Naive thymus-derived CD8-positive, alpha-beta T cell (primary cell): ENCODE results near the gene GPSM3. TPM values are rescaled to one million over a fixed set of nuclear protein-coding genes. Genes with fewer than 3 reads are reported as not detected.

ENCODE experiments used
- ATAC-seq, 2 donors: fragments of 150-1000 bp; cut with Tn5 transposase in 1 of 2; sonication (Bioruptor Pico), chemical (Tn5 transposase) in 1 of 2; 1 replicate in 1 of 2; 2 replicates in 1 of 2; pipeline ENCODE4 v1.10.0; 2021; ENCODE audit warnings: mild to moderate bottlenecking in 2 of 2, moderate library complexity in 2 of 2
- POLR2A ChIA-PET: fragments of 350-600 bp; sonication (Branson Sonifier 250); formaldehyde crosslinking; loops from one replicate; lab custom pipeline; 2021; ENCODE audit warnings: antibody characterized with exemption; lab: Charles Lee
- DNase-seq, 10 donors: peaks; one replicate each; pipeline versions ENCODE4 v3.0.0 to v3.0.0-alpha.2; 2020 to 2022
- H3K27ac Mint-ChIP-seq, 10 donors: one replicate each; pipeline ENCODE4 v1.8.0; 2020 to 2022; ENCODE audit warnings: mild to moderate bottlenecking in 10 of 10, mixed read lengths in 10 of 10, moderate library complexity in 4 of 10, inconsistent platforms in 1 of 10
- H3K27me3 Mint-ChIP-seq, 5 donors: one replicate each; pipeline ENCODE4 v1.8.0; 2021 to 2022; ENCODE audit warnings: mixed read lengths in 5 of 5
- H3K36me3 Mint-ChIP-seq, 3 donors: one replicate each; pipeline ENCODE4 v1.8.0; 2020 to 2022; ENCODE audit warnings: mixed read lengths in 3 of 3, mild to moderate bottlenecking in 2 of 3, inconsistent platforms in 1 of 3
- H3K4me1 Mint-ChIP-seq, 4 donors: one replicate each; pipeline ENCODE4 v1.8.0; 2021 to 2022; ENCODE audit warnings: mixed read lengths in 4 of 4
- H3K4me3 Mint-ChIP-seq, 10 donors: one replicate each; pipeline ENCODE4 v1.8.0; 2020 to 2022; ENCODE audit warnings: mild to moderate bottlenecking in 10 of 10, mixed read lengths in 10 of 10, moderate library complexity in 6 of 10, inconsistent platforms in 1 of 10
- H3K9me3 Mint-ChIP-seq, 9 donors: one replicate each; pipeline ENCODE4 v1.8.0; 2020 to 2022; ENCODE audit warnings: mixed read lengths in 9 of 9, mild to moderate bottlenecking in 3 of 9, inconsistent platforms in 1 of 9, moderate library complexity in 1 of 9
- polyA plus RNA-seq, 3 donors: library from polyadenylated mRNA; unstranded; fragments of 300-500 nt; fragmentation: Illumina TruSeq; gene quantifications; one replicate each; pipeline ENCODE4 v1.2.3, GENCODE V29; 2021
- total RNA-seq, 8 experiments: library from RNA in 2 of 8; stranded (reverse) in 2 of 8; gene quantifications; one replicate each; pipeline ENCODE4 v1.2.3 and lab custom pipeline; 2021 to 2026

GPSM3 gene
- total and polyA plus RNA-seq, 5 experiments from 2014 or later, result 106 to 276 (median 144) TPM

DNA sequence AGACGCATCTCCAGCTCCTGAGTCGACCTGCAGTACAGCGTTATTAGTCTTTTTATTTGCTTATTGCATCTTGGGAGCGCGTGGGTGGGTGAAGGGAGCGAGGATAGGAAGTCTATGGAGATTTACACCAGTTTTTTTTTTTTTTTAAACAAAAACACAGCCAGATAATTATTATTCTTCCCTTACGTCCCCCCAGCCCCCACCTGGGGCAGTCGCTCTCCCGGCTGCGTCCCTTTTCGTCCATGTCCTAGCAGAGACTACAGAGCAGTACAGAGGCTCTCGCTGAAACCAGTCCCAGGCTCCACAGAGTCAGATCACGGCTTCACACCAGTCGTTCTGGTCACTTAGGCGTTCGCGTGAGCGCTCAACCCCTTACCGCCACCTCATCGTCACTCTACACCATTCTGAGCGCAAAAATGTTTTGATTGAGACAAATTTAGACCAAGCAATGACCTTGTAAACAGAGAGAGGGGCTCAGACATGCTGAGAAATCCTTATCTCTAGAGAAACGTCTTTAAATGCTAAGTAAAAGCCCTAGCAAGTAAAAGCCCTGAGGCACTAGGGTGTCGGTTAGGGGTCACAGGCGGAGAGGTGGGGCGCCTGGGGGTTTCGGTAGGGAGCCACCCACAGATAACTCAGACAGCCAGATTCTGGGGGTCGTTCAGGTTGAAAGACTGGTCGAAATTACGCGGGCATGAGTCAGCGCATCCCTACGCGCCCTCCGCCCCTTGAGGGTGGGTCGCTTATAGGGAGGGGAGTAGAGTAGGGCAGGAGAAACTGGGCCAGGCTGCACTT, 39.5 kb downstream of the GPSM3 start:
- peaks cover 50 to 82% (median 61%) of the 10 kb centered on the region in 4 donors for H3K4me1 Mint-ChIP-seq
- DNase-seq (peak in 3 of 10 donors; percentile 5 to 62 (median 8)), ATAC-seq (no peak)
- no peaks in the 10 kb centered on the region for H3K9me3 Mint-ChIP-seq
- peaks cover 0 to 21% (median 4%) of the 10 kb centered on the region in 3 donors for H3K36me3 Mint-ChIP-seq
- H3K27ac Mint-ChIP-seq, result peak overlapping the region; percentile 80 to 99 (median 92)
- peaks cover 0 to 23% (median 4%) of the 10 kb centered on the region in 5 donors for H3K27me3 Mint-ChIP-seq
- POLR2A ChIA-PET, result interaction anchor here (0.6 to 1.9 kb wide), 8 partner anchors 17 to 54 kb away, joined by 3 to 21 read pairs (median 6); partner anchors contain the start of genes ATF6B, FKBPL, GPSM3 and PBX2
- peak overlapping the region; percentile 64 to 100 (median 86) for H3K4me3 Mint-ChIP-seq

DNA sequence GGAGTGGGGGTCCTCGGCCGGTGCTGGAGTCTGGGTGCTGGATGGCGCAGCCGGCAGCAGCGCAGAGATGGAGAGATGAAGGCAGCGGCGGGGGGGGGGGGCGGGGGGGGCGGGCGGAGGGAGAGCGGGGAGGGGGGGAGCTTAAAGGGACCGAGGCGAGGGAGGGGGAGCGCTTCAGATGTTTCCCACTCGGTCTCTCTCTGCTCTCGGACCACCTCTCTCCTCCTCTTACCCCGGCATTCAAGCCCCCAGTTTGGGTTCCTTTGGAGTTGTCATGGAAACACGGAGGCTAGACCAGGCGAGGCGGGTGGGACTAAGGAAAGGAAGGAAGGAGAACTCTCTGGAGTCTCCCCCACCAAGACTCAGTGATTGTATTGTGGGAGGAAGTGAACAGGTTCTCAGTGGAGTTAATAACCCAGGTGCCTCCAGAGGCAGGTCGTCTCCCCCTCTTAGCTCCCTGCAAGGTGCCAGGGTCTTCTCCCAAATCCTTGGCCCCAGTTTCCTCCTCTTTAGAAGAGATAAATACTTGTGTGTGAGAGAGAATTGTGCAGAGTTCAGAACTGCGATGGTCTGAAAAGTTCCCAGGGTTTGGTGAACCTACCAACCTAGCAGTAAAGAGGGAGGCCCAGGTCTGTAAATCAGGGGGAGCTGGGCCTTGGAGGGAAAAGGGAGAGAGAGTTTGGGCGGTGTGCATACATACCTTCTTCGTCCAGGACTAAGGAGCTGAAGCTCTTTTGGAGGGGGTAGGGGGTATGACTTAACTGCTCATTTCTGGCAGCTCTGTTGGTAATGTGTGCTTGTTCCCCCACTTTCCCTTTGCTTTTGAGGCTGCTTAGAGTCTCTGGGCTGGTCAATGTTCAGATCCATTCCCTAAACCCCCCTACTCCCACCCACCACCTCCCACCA, 40.3 kb downstream of the GPSM3 start, which contains the start of gene PRRT1:
PRRT1 (minus strand) TSS at position 77 of the 906 bp plus-strand sequence. CDS start 112 bp downstream, outside the sequence.
- Mint-ChIP-seq H3K27me3 (peaks cover 0 to 27% (median 4%) of the 10 kb centered on the region in 5 donors), H3K4me1 (peaks cover 45 to 76% (median 66%) of the 10 kb centered on the region in 4 donors), H3K36me3 (peaks cover 0 to 13% (median 0%) of the 10 kb centered on the region in 3 donors), H3K27ac (peak within 1 kb of the TSS; percentile 79 to 99 (median 93)), H3K4me3 (peak within 1 kb of the TSS; percentile 81 to 100 (median 91)), H3K9me3 (no peaks in the 10 kb centered on the region)
- ATAC-seq (no peak), DNase-seq (peak in 3 of 10 donors; percentile 27 to 61 (median 34))
- POLR2A ChIA-PET, result interaction anchor here (1.0 to 1.9 kb wide), 8 partner anchors 16 to 180 kb away, joined by 3 to 21 read pairs (median 6); partner anchors contain the start of genes ATF6B, DXO, FKBPL and GPSM3

DNA sequence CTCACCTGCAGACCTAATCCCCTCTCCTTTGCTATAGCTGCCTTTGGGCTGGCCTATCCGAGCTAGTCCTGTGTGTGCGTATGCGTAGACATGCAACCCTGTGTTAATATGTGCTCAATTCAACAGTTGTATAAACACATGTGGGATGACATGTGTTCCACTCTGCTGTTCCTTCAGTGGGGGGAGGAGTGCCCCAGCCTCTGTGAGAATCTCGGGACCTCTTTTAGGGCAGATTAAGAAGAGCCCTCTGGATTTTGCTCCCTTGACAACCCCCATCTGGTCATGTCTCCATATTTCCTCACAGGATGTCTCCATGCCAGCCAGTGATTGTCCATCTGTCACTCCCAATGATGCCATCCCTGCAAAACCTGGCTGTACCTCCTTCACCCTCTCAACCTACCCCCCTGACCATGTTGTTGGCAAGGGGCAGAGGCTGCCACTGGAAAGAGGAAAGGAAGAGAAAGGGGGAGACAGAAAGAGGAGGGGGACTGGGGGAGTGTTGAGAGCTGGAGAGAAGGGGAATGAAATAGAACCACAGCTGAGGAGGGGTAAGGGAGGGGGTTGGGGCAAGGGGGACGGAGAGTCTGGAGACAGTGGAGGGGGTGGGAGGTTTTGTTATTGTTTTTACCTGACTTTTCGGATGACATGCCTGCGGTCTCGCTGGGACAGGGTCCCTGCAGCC, 41.1 kb downstream of the GPSM3 start:
- Mint-ChIP-seq H3K27ac (peak overlapping the region; percentile 38 to 98 (median 92)), H3K36me3 (peaks cover 0 to 11% (median 0%) of the 10 kb centered on the region in 3 donors), H3K27me3 (peaks cover 0 to 31% (median 4%) of the 10 kb centered on the region in 5 donors), H3K9me3 (no peaks in the 10 kb centered on the region), H3K4me1 (peaks cover 45 to 76% (median 66%) of the 10 kb centered on the region in 4 donors), H3K4me3 (peak overlapping the region; percentile 81 to 100 (median 91))
- DNase-seq, result peak in 4 of 10 donors; percentile 33 to 66 (median 42)
- POLR2A ChIA-PET, result interaction anchor here (1.2 to 1.9 kb wide), 8 partner anchors 15 to 179 kb away, joined by 3 to 21 read pairs (median 6); partner anchors contain the start of genes ATF6B, DXO, FKBPL and GPSM3
- ATAC-seq, result peak in 1 of 2 donors; percentile 24

GRCh38 chr6:32149932-32150870, 42.2 kb downstream of the GPSM3 start:
- Mint-ChIP-seq H3K27me3 (peaks cover 0 to 34% (median 4%) of the 10 kb centered on the region in 5 donors), H3K9me3 (no peaks in the 10 kb centered on the region), H3K36me3 (peaks cover 0 to 5% (median 0%) of the 10 kb centered on the region in 3 donors), H3K27ac (peak overlapping the region in 9 of 10 donors; percentile 50 to 95 (median 84)), H3K4me1 (peaks cover 43 to 70% (median 59%) of the 10 kb centered on the region in 4 donors), H3K4me3 (peak overlapping the region; percentile 81 to 100 (median 91))
- peak in 2 of 10 donors; percentile 14 to 59 for DNase-seq
- ATAC-seq, result no peak
- POLR2A ChIA-PET, result interaction anchor here (1.0 to 1.6 kb wide), 5 partner anchors 14 to 178 kb away, joined by 3 to 7 read pairs (median 3); partner anchors contain the start of genes AGPAT1, DXO and GPSM3

DNA sequence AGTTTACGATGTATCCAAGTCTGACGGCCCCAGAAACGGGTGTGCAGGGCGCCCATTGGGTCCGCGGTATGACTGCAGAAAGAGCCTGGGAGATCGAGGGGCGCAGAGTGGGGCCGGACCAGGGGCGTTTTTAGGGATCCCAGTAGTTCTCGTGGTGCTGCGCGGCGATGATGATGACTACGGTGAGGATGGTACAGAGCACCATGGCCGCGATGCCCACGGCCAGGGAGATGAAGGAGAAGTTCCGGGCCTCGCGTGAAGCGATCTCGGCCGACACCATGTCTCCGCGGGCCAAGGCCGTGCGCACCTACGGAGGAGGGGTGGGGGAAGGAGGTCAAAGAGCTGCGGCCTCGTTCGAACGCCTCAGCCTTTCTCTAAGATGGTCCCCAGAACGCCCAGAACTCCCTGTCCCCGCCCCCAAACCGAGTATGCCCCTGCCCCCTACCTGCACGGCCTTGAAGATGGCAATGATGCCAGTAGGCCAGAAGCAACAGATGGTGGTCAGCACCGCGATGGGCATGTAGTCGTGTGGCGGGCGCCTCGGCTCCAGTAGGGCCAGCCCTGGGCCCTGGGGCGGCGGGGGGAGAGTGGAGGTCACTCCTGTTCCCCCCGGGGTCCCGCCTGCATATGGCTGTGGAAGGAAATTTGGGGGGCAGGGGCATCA, 43.2 kb downstream of the GPSM3 start:
- DNase-seq, result peak in 1 of 10 donors; percentile 58
- peak overlapping the region; percentile 38 to 95 (median 90) for H3K27ac Mint-ChIP-seq
- H3K9me3 Mint-ChIP-seq, result no peaks in the 10 kb centered on the region
- POLR2A ChIA-PET, result interaction anchor here (0.8 to 1.6 kb wide), 5 partner anchors 14 to 46 kb away, joined by 3 to 7 read pairs (median 4); partner anchors contain the start of genes AGPAT1, FKBPL and GPSM3
- peaks cover 0 to 34% (median 4%) of the 10 kb centered on the region in 5 donors for H3K27me3 Mint-ChIP-seq
- H3K4me1 Mint-ChIP-seq, result peaks cover 37 to 60% (median 52%) of the 10 kb centered on the region in 4 donors
- peaks cover 0 to 5% (median 0%) of the 10 kb centered on the region in 3 donors for H3K36me3 Mint-ChIP-seq
- ATAC-seq, result peak; percentile 1 to 20
- H3K4me3 Mint-ChIP-seq, result peak overlapping the region; percentile 81 to 94 (median 86)

GRCh38 chr6:32148289-32149091, 44.0 kb downstream of the GPSM3 start:
- peaks cover 0 to 5% (median 0%) of the 10 kb centered on the region in 3 donors for H3K36me3 Mint-ChIP-seq
- POLR2A ChIA-PET, result interaction anchor here (0.6 to 1.6 kb wide), 8 partner anchors 13 to 1153 kb away, joined by 3 to 7 read pairs (median 4); partner anchors contain the start of genes AGPAT1, ATF6B, FKBPL and GPSM3

GRCh38 chr6:32147401-32148132, 44.9 kb downstream of the GPSM3 start:
- DNase-seq (peak in 1 of 10 donors; percentile 23), ATAC-seq (no peak)
- Mint-ChIP-seq H3K27ac (peak overlapping the region in 3 of 10 donors; percentile 5 to 91 (median 63)), H3K4me1 (peaks cover 28 to 43% (median 39%) of the 10 kb centered on the region in 4 donors), H3K4me3 (no peak overlapping the region), H3K9me3 (no peaks in the 10 kb centered on the region), H3K36me3 (peaks cover 0 to 5% (median 0%) of the 10 kb centered on the region in 3 donors), H3K27me3 (peaks cover 0 to 34% (median 4%) of the 10 kb centered on the region in 5 donors)
- POLR2A ChIA-PET, result interaction anchor here (0.6 to 1.5 kb wide), 5 partner anchors 12 to 1153 kb away, joined by 3 to 4 read pairs (median 3); partner anchors contain the start of gene ATF6B

More at GRCh38 chr6:32148289-32149091, 44.0 kb downstream of the GPSM3 start:
- peak; percentile 55 to 84 (median 72) for DNase-seq
- Mint-ChIP-seq H3K27me3 (peaks cover 0 to 34% (median 4%) of the 10 kb centered on the region in 5 donors), H3K9me3 (no peaks in the 10 kb centered on the region), H3K4me3 (peak overlapping the region; percentile 81 to 94 (median 86)), H3K4me1 (peaks cover 33 to 53% (median 47%) of the 10 kb centered on the region in 4 donors), H3K27ac (peak overlapping the region; percentile 38 to 95 (median 90))
- peak; percentile 66 to 71 for ATAC-seq

DNA sequence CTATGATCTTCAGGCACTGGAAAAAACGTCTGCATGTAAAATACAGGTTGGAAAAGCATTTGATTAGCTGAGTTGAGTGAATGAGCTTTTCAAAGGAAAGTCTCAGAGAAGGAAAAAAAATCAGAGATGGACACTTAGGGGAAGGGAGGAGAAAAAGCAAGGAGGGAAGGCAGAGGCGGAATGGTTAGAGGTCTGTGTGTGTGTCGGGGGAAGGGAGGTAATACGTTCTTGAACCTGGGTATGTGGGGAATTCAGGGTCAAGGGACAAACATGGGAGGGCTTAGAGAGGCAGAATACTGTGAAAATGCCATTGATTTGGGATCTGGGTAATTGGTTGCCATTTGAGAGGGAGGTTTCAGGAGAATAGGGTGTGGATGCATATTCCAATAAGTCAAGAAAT, 45.8 kb downstream of the GPSM3 start:
- ATAC-seq (no peak), DNase-seq (no peak)
- Mint-ChIP-seq H3K27ac (peak overlapping the region in 3 of 10 donors; percentile 1 to 26 (median 6)), H3K4me3 (peak overlapping the region in 1 of 10 donors; percentile 11), H3K9me3 (no peaks in the 10 kb centered on the region), H3K27me3 (peaks cover 0 to 38% (median 8%) of the 10 kb centered on the region in 5 donors), H3K36me3 (peaks cover 0 to 5% (median 0%) of the 10 kb centered on the region in 3 donors), H3K4me1 (peaks cover 25 to 35% (median 32%) of the 10 kb centered on the region in 4 donors)
- POLR2A ChIA-PET, result interaction anchor here (0.8 kb wide), 1 partner anchor 16 kb away, joined by 3 read pairs; the partner anchor contains the start of gene FKBPL
